Activated CD4-positive, alpha-beta memory T cell treated with anti-CD3 and anti-CD28 coated beads, Interleukin-2, amount 10 ng/mL, durations not matched to agents 7 days and 5 days (primary cell): ENCODE results near the gene OPN4. TPM values are rescaled to one million over a fixed set of nuclear protein-coding genes. Genes with fewer than 3 reads are reported as not detected.
A peak's percentile ranks its signal among the peaks of the same experiment; 100 is the strongest.

Experiments
- CTCF ChIA-PET: fragments of 350-600 bp; sonication (Branson Sonifier 250); formaldehyde crosslinking; loops from one replicate; lab custom pipeline; 2021; ENCODE audit warnings: antibody characterized with exemption, inconsistent platforms; lab: Charles Lee
- POLR2A ChIA-PET: fragments of 350-600 bp; sonication (Branson Sonifier 250); formaldehyde crosslinking; loops from one replicate; lab custom pipeline; 2021; ENCODE audit warnings: antibody characterized with exemption; lab: Charles Lee
- DNase-seq: peaks from one replicate; pipeline ENCODE4 v3.0.0-alpha.2; 2020
- H3K27ac Mint-ChIP-seq: one replicate; pipeline ENCODE4 v1.8.0; 2021; ENCODE audit warnings: mild to moderate bottlenecking, mixed read lengths
- H3K27me3 Mint-ChIP-seq: one replicate; pipeline ENCODE4 v1.8.0; 2021; ENCODE audit warnings: mixed read lengths
- H3K36me3 Mint-ChIP-seq: one replicate; pipeline ENCODE4 v1.8.0; 2021; ENCODE audit warnings: low read depth, mixed read lengths
- H3K4me1 Mint-ChIP-seq: one replicate; pipeline ENCODE4 v1.8.0; 2021; ENCODE audit warnings: mixed read lengths
- H3K4me3 Mint-ChIP-seq: one replicate; pipeline ENCODE4 v1.8.0; 2021; ENCODE audit warnings: mild to moderate bottlenecking, mixed read lengths
- H3K9me3 Mint-ChIP-seq: one replicate; pipeline ENCODE4 v1.8.0; 2021; ENCODE audit warnings: mixed read lengths
- total RNA-seq, 2 experiments: library from RNA; stranded (reverse); gene quantifications; one replicate each; pipeline ENCODE4 v1.2.3, GENCODE V29; 2021

Gene OPN4
- total RNA-seq, 2 experiments from 2014 or later, result not detected

DNA sequence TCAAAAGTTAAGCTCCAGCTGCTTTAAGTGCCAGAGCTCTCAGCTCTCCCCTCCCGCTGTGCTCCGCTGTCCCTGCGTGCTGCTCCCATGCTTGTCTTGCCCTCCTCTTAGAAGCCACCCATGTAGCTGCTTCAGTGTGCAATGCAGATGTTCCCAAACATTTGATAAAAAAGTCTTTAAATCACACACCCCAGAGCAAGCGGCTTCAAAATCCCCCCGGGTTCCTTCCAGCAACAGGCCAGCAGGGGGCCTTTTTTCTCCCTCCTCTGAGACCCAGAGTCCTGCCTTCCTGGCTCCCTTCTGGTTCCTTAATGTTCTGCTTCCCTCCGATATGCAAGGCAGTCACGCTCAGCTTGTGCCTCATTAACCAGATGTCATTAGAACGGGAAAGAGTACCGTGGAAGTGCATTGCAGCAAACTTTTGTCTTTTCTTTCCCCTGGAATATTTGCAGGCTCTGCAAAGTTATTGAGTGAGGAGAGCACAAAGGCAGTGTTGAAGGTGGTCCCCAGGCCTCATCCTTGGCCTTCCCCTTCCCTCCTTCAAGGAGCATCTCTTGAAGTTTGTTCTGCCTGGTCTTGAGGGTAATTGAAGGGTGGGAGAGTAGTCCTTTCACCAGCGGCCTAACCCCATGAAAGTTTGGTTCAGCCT lies 39.5 kb downstream of the OPN4 start:
- H3K9me3 Mint-ChIP-seq, result no peaks in the 10 kb centered on the region
- H3K4me1 Mint-ChIP-seq, result peaks cover 2% of the 10 kb centered on the region
- no peak overlapping the region for H3K4me3 Mint-ChIP-seq
- ChIA-PET CTCF (interaction anchor here (0.7 to 3.6 kb wide), 8 partner anchors 9 to 273 kb away, joined by 3 to 28 read pairs (median 3); no protein-coding TSS in a partner anchor), POLR2A (interaction anchor here (0.9 kb wide), 1 partner anchor 206 kb away, joined by 3 read pairs; no protein-coding TSS in a partner anchor)
- H3K36me3 Mint-ChIP-seq, result no peaks in the 10 kb centered on the region
- H3K27ac Mint-ChIP-seq, result no peak overlapping the region
- DNase-seq, result peak; percentile 38
- peaks cover 4% of the 10 kb centered on the region for H3K27me3 Mint-ChIP-seq

DNA sequence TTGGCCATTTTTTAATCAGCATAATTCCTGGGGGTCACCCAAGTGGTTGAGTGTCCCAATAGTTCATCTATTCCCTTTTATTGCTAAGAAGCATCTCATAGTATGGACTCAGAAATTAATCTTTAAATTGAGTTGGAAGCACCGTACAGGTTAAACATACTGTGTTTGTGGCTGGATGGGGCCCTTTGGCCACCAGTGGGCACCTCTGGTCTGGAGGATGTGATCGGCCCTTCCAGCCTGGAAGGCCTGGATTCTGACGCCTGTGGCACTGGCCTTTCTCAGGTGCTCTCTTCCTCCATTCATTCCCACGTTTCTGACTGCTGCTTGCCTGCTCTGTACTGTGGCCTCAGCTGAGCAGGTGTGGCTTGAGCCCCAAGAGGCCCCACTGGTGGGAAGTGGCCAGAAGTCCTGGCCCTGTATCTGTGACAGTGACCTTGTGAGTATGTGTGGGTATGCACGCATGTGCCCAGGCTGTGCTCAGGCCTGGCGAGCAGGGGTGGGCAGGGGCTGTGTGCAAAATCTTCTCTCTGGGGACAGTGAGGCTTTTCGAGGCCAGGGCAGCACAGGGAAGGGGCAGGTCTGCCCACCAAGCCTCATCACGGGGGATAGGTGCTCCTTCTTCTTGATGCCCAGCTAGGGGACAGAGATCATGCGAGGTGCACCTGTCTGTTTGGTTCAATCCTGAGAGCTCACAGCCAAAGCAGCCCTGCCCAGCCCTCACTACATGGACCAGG lies 44.0 kb downstream of the OPN4 start:
- no peak overlapping the region for H3K27ac Mint-ChIP-seq
- CTCF ChIA-PET, result no interaction called here
- H3K4me3 Mint-ChIP-seq, result no peak overlapping the region
- POLR2A ChIA-PET, result no interaction called here
- peaks cover 4% of the 10 kb centered on the region for H3K27me3 Mint-ChIP-seq
- H3K9me3 Mint-ChIP-seq, result no peaks in the 10 kb centered on the region
- H3K36me3 Mint-ChIP-seq, result no peaks in the 10 kb centered on the region
- H3K4me1 Mint-ChIP-seq, result no peaks in the 10 kb centered on the region
- no peak for DNase-seq

DNA sequence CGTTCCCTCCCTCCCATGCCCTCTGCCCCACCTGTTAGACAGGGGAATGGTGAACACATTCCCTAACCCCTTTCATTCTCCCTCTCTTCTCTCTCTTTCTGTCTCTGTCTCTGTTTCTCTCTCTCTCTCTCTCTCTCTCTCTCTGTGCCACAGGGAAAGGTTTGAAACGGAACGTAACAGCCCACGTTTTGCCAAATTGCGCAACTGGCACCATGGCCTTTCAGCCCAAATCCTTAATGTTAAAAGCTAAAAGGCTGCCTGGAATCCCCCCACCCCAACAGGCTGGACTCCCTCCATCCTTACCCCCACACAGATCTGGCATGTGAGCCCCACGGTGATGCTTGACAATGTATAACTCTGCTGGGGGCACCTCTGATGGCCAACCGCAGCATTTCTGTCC lies 44.8 kb downstream of the OPN4 start:
- Mint-ChIP-seq H3K4me3 (no peak overlapping the region), H3K27me3 (peaks cover 4% of the 10 kb centered on the region), H3K27ac (no peak overlapping the region), H3K4me1 (no peaks in the 10 kb centered on the region), H3K36me3 (no peaks in the 10 kb centered on the region), H3K9me3 (no peaks in the 10 kb centered on the region)
- DNase-seq, result no peak
- CTCF ChIA-PET, result no interaction called here
- POLR2A ChIA-PET, result interaction anchor here (0.6 kb wide), 1 partner anchor 13 kb away, joined by 3 read pairs; no protein-coding TSS in a partner anchor

DNA sequence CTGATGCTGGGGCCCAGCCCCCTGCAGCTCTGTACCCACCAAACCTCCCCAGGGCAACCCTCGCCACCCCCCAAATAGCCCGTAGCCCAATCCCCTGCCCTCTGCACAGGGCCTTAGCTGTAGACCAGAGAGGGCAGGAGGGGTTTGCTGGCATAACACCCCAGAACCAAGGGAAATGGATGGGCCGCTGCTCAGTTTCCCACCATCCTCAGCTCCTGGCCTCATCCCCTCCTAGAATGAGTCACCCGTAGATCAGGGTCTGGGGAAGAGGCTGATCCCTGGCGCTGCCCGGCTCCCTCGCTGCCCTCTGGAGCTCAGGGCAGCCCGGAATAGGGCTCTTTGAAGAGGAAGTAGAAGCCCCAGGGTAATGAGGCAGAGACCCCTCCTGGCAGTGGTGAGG lies 45.2 kb downstream of the OPN4 start:
- ChIA-PET POLR2A (interaction anchor here (0.6 kb wide), 1 partner anchor 12 kb away, joined by 3 read pairs; no protein-coding TSS in a partner anchor), CTCF (no interaction called here)
- DNase-seq, result no peak
- Mint-ChIP-seq H3K9me3 (no peaks in the 10 kb centered on the region), H3K4me3 (no peak overlapping the region), H3K4me1 (no peaks in the 10 kb centered on the region), H3K27ac (no peak overlapping the region), H3K36me3 (no peaks in the 10 kb centered on the region), H3K27me3 (peaks cover 4% of the 10 kb centered on the region)

DNA sequence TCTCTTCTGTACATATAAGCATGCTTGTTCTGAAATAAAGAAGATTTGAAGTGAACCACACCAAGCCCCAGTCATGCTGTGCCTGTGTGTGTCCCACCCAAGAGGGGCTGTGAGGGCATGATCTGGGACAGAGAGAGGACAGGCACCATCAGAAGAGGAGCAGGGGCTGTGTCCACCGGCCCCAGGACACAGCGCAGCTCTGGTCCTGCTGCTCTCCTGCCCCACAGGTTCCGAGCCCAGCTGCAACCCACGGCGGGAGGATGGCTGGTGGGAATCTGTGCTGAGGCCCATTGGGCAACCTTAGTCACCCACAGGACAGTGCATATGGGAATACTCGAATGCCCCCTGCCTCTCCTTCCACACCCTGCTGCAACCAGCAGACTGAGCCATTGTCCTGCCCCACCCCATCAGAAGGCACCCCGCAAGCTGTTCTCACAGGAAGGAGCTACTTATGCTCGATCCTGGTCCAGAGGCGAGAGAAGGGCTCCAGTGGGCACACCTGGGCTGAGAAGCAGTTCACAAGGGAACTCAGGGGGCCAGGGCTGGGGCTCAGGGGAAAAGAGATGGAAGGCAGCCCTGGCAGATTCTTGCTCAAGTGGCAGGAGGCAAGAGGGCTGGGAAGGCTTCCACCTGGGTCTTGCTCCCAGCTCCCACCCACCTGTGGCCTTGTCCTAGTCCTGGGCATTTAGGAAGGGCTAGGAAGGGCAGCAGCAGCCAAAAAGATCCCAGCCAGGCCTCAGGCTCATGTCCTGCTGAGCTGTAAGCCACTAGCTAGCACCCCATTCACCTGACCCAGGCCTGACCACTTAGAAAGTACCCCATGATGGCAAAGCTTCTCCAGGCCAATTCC lies 45.9 kb downstream of the OPN4 start:
- Mint-ChIP-seq H3K36me3 (no peaks in the 10 kb centered on the region), H3K27ac (no peak overlapping the region), H3K9me3 (no peaks in the 10 kb centered on the region), H3K4me1 (no peaks in the 10 kb centered on the region), H3K4me3 (no peak overlapping the region), H3K27me3 (peaks cover 4% of the 10 kb centered on the region)
- POLR2A ChIA-PET, result interaction anchor here (1.2 kb wide), 1 partner anchor 11 kb away, joined by 4 read pairs; no protein-coding TSS in a partner anchor
- CTCF ChIA-PET, result no interaction called here
- DNase-seq, result no peak

DNA sequence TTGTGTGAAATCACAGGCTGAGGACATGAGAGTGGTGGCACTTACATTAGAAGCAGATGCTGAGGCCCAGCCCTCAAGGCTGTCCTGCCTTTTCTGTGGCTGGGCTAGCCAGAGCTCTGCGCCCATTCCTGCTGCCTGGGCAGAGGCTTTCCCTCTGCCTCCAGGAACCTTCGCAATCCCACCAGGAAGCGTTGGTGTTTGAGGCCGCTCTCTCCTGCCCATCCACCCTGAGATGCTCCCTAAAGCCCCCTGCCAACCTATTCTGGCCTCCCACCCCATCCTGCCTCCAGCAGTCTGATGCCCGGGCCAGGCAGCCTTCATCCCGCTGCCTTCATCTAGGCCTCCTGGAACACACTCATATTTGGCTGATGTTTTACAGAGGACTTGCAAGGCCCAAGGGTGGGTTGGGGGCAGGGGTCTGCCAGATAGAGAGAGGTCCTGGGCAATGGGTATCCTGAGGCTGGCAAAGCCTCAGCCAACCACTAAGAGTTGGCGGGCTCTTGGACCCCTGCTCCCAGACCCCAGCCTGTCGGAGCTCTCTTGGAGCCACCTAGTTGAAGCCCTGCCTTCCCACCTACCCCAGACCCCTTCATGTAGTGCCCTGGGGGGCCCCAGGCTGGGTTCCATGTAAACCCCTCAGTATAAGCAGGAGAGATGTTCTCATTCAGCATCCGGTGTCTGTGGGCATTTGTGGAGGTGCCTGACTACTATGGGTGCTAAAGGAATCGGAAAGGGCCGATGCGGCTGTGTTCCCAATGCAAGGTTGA lies 46.7 kb downstream of the OPN4 start:
- ChIA-PET POLR2A (interaction anchor here (1.2 kb wide), 1 partner anchor 10 kb away, joined by 4 read pairs; no protein-coding TSS in a partner anchor), CTCF (interaction anchor here (0.6 kb wide), 1 partner anchor 238 kb away, joined by 5 read pairs; no protein-coding TSS in a partner anchor)
- Mint-ChIP-seq H3K9me3 (no peaks in the 10 kb centered on the region), H3K4me3 (no peak overlapping the region), H3K27ac (no peak overlapping the region), H3K36me3 (no peaks in the 10 kb centered on the region), H3K27me3 (peaks cover 4% of the 10 kb centered on the region), H3K4me1 (no peaks in the 10 kb centered on the region)
- no peak for DNase-seq

DNA sequence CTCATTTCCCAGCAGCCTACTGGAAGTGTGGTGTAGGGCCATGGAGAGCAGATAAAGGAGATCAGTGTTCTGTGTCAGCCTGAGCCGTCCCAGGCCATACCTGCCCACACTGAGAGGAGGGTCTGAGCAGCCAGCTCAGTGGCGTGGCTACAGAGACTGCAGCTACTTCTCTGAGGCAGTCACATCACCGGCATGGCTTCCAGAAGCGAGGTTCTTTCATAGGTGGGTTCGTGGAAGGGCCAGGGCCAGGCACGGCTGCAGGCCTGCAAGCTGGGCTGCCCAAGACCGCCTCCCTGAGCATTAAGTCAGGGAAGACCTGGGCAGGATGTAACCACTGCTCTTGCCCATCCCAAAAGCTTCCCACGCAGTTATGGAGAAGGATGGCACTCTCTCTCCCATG lies 48.8 kb downstream of the OPN4 start:
- H3K9me3 Mint-ChIP-seq, result no peaks in the 10 kb centered on the region
- no peaks in the 10 kb centered on the region for H3K27me3 Mint-ChIP-seq
- H3K4me3 Mint-ChIP-seq, result no peak overlapping the region
- no peak overlapping the region for H3K27ac Mint-ChIP-seq
- POLR2A ChIA-PET, result no interaction called here
- H3K36me3 Mint-ChIP-seq, result no peaks in the 10 kb centered on the region
- H3K4me1 Mint-ChIP-seq, result no peaks in the 10 kb centered on the region
- CTCF ChIA-PET, result interaction anchor here (1.6 kb wide), 1 partner anchor 14 kb away, joined by 3 read pairs; no protein-coding TSS in a partner anchor
- DNase-seq, result no peak

DNA sequence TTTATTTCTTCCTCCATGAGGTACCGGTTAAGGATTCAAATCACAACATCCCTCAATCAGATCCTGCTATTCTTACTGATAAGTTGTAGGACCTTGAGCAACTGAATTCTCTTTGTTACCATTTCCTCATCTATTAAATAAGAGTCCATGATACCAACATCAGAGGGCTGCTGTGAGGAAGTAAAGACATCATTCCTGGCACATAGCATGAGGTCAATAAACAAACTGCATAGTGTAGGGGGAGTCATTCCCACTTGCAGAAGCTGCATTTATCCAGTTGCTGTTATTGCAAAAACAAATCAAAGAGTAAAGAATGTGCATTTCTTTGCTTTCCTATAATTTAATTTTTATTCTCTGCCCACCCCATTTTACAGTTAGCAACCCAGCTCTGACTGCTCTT lies 50.8 kb downstream of the OPN4 start:
- POLR2A ChIA-PET, result no interaction called here
- Mint-ChIP-seq H3K9me3 (no peaks in the 10 kb centered on the region), H3K4me1 (peaks cover 2% of the 10 kb centered on the region)

DNA sequence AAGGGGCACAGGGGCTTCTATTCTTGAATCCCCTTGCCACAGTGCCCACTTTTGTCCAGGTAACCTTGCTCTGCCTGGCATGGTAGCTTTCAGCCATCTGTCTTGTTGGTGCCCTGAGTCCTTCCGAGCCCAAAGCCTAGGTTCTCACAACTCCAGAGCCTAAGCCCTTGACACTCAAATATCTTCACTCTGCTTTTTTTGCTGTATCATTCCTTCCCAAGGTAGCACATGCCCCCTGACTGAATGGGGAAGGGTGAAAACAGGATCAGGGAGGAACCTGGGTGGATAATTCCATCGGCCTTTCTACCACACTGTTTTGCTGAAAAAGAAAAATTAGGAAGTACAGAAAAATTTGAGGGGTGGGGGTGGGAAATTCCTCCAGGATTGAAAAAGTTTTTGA lies 51.6 kb downstream of the OPN4 start:
- H3K4me3 Mint-ChIP-seq, result no peak overlapping the region
- no peaks in the 10 kb centered on the region for H3K9me3 Mint-ChIP-seq
- H3K4me1 Mint-ChIP-seq, result peaks cover 7% of the 10 kb centered on the region
- no peak overlapping the region for H3K27ac Mint-ChIP-seq
- ChIA-PET CTCF (interaction anchor here (1.1 kb wide), 1 partner anchor 194 kb away, joined by 3 read pairs; no protein-coding TSS in a partner anchor), POLR2A (no interaction called here)
- H3K36me3 Mint-ChIP-seq, result no peaks in the 10 kb centered on the region
- no peak for DNase-seq
- no peaks in the 10 kb centered on the region for H3K27me3 Mint-ChIP-seq

More for the DNA sequence above, 50.8 kb downstream of the OPN4 start:
- no peak overlapping the region for H3K27ac Mint-ChIP-seq
- CTCF ChIA-PET, result no interaction called here
- H3K27me3 Mint-ChIP-seq, result no peaks in the 10 kb centered on the region
- H3K4me3 Mint-ChIP-seq, result no peak overlapping the region
- H3K36me3 Mint-ChIP-seq, result no peaks in the 10 kb centered on the region
- no peak for DNase-seq

DNA sequence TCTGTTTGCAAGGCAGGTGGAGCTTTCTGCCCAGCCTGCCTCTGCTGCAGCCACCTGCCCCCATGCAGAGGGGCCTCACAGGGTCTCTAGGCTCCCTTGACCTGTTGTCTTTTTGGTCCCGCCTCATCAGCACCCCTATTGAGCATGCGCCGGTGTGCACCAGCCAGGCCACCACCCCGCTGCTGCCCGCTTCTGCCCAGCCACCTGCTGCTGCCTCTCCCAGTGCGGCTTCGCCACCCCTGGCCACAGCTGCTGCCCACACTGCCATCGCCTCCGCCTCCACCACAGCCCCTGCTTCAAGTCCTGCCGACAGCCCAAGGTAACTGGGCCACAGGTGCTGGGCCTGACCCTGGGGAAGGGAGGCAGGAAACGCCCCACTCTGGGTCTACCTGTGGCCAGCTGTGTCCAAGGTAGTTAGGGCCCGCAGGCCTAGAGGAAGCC lies 52.1 kb downstream of the OPN4 start:
- Mint-ChIP-seq H3K4me1 (peaks cover 9% of the 10 kb centered on the region), H3K36me3 (no peaks in the 10 kb centered on the region), H3K9me3 (no peaks in the 10 kb centered on the region), H3K4me3 (no peak overlapping the region), H3K27ac (no peak overlapping the region), H3K27me3 (no peaks in the 10 kb centered on the region)
- CTCF ChIA-PET, result interaction anchor here (1.1 kb wide), 1 partner anchor 193 kb away, joined by 3 read pairs; no protein-coding TSS in a partner anchor
- POLR2A ChIA-PET, result no interaction called here
- no peak for DNase-seq

DNA sequence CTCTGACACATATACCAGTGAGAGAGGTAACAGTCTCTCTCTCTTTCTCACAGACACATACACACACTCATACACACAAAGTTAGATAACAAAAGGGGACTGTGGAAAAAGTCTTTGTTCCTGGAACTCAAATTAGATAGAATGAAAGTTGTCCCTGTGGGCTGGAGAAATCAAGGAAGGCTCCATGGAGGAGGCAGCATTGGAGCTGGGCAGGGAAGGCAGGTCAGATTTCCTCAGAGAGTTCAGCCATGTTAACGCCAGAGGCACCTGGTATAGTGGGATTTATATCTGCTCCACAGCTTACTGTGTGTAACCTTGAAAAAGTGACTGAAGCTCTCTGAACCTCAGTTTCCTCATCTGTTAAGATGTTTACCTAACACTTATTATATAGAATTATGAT lies 52.6 kb downstream of the OPN4 start:
- ChIA-PET POLR2A (no interaction called here), CTCF (no interaction called here)
- H3K4me1 Mint-ChIP-seq, result peaks cover 11% of the 10 kb centered on the region
- no peaks in the 10 kb centered on the region for H3K27me3 Mint-ChIP-seq
- no peaks in the 10 kb centered on the region for H3K9me3 Mint-ChIP-seq
- DNase-seq, result no peak
- H3K36me3 Mint-ChIP-seq, result no peaks in the 10 kb centered on the region
- no peak overlapping the region for H3K4me3 Mint-ChIP-seq
- no peak overlapping the region for H3K27ac Mint-ChIP-seq

DNA sequence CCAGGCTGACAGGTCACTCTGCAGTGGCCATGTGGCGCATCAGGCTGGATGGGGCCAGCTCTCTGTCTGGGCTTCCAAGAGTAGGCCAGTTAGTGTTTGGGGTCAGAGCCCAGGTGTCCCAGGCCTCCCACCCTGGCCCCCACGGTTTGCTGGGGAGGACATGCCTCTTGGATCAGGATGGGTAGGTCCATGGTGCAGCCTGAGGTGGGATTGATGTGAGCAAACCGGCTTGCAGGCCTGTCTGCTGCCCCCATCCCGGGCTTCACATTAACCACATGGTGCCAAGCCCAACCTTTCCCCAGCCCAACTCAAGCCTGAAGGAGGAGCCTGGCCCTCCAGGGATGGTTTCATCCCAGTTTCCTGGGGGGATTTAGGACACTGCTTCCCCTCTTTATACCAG lies 53.2 kb downstream of the OPN4 start:
- no peak overlapping the region for H3K4me3 Mint-ChIP-seq
- ChIA-PET CTCF (no interaction called here), POLR2A (interaction anchor here (1.1 kb wide), 1 partner anchor 50 kb away, joined by 3 read pairs; no protein-coding TSS in a partner anchor)
- no peak for DNase-seq
- no peak overlapping the region for H3K27ac Mint-ChIP-seq
- no peaks in the 10 kb centered on the region for H3K36me3 Mint-ChIP-seq
- H3K9me3 Mint-ChIP-seq, result no peaks in the 10 kb centered on the region
- no peaks in the 10 kb centered on the region for H3K27me3 Mint-ChIP-seq
- H3K4me1 Mint-ChIP-seq, result peaks cover 15% of the 10 kb centered on the region
